Glutamatergic neuron (in vitro differentiated cells): ENCODE data around the gene ADD2. TPM values are rescaled to one million over a fixed set of nuclear protein-coding genes. Genes with fewer than 3 reads are reported as not detected.
A peak's percentile ranks its signal among the peaks of the same experiment; 100 is the strongest.

Experiments
- DNase-seq: peaks from one replicate; pipeline ENCODE4 v3.0.0; 2022
- H3K27ac Mint-ChIP-seq: one replicate; pipeline ENCODE4 v1.8.0; 2020; ENCODE audit warnings: mild to moderate bottlenecking, mixed read lengths, inconsistent platforms; ENCODE audit not compliant: unreplicated experiment
- H3K27me3 Mint-ChIP-seq: one replicate; pipeline ENCODE4 v1.8.0; 2020; ENCODE audit warnings: mild to moderate bottlenecking, moderate library complexity, mixed read lengths, inconsistent platforms; ENCODE audit not compliant: unreplicated experiment
- H3K36me3 Mint-ChIP-seq: one replicate; pipeline ENCODE4 v1.8.0; 2020; ENCODE audit warnings: mild to moderate bottlenecking, mixed read lengths, inconsistent platforms; ENCODE audit not compliant: unreplicated experiment
- H3K4me1 Mint-ChIP-seq: one replicate; pipeline ENCODE4 v1.8.0; 2020; ENCODE audit warnings: mild to moderate bottlenecking, low read depth, mixed read lengths, inconsistent platforms; ENCODE audit not compliant: unreplicated experiment
- H3K4me3 Mint-ChIP-seq: one replicate; pipeline ENCODE4 v1.8.0; 2020; ENCODE audit warnings: mild to moderate bottlenecking, mixed read lengths, inconsistent platforms; ENCODE audit not compliant: unreplicated experiment
- H3K9me3 Mint-ChIP-seq: one replicate; pipeline ENCODE4 v1.8.0; 2020; ENCODE audit warnings: mild to moderate bottlenecking, moderate library complexity, mixed read lengths, inconsistent platforms; ENCODE audit not compliant: unreplicated experiment
- total RNA-seq: library from RNA; stranded (reverse); fragmentation: NEBNext Ultra II Directional; extraction: Animal tissue kit (Norgen Biotek cat#: 25700); gene quantifications from one replicate; pipeline ENCODE4 v1.2.1, GENCODE V29; 2021; ENCODE audit not compliant: unreplicated experiment
- TF ChIP-seq, protein P1 (sequence below): fragments of 200-600 bp; sonication (generic); IDR thresholded peaks from one replicate; pipeline ENCODE4 v1.5.0; 2021; ENCODE audit not compliant: partially characterized antibody, unreplicated experiment

ADD2 gene
- total RNA-seq, 1 donor from 2014 or later: 373 TPM

DNA sequence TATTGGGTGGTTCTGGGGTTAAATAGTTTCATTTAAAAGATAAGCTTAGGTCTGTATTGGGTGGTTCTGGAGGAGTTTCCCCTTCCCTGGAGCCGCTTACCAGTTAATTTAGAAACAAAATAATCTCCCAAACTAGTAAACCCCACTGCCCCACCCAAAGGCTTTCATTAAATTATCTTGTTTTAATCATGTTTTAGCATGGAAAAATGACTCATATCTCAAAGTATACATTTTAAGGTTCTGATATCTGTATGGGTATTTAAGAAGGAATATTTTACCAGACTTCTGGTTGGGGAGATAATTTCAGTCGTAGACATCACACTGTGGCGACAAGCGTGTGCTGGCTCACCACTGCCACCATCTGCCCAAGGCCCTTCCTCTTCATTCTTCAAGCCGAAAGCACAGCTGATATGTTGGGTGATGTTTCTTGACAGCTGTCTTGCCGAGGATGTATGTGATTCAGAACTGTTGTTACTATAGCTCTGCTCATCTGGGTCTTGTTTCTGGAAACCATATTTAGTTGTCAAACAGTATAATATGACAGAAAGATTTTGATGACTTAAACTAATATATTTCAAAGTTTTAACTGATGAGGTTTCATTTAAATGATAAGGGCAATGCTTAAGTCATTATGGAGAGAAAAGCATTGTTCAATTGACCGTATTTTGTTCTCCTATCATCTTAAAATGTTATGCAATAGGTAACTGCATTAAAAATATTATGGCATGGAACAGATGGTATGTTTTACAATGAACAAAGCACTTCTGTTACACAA is 17.3 kb upstream of the ADD2 start:
- Mint-ChIP-seq H3K27ac (peak overlapping the region; percentile 68), H3K36me3 (no peaks in the 10 kb centered on the region), H3K9me3 (peaks cover 9% of the 10 kb centered on the region), H3K4me3 (no peak overlapping the region), H3K27me3 (peaks cover 8% of the 10 kb centered on the region), H3K4me1 (peaks cover 12% of the 10 kb centered on the region)
- DNase-seq: peak; percentile 57
- TF ChIP-seq, protein P1, sequence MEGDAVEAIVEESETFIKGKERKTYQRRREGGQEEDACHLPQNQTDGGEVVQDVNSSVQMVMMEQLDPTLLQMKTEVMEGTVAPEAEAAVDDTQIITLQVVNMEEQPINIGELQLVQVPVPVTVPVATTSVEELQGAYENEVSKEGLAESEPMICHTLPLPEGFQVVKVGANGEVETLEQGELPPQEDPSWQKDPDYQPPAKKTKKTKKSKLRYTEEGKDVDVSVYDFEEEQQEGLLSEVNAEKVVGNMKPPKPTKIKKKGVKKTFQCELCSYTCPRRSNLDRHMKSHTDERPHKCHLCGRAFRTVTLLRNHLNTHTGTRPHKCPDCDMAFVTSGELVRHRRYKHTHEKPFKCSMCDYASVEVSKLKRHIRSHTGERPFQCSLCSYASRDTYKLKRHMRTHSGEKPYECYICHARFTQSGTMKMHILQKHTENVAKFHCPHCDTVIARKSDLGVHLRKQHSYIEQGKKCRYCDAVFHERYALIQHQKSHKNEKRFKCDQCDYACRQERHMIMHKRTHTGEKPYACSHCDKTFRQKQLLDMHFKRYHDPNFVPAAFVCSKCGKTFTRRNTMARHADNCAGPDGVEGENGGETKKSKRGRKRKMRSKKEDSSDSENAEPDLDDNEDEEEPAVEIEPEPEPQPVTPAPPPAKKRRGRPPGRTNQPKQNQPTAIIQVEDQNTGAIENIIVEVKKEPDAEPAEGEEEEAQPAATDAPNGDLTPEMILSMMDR: no peak

DNA sequence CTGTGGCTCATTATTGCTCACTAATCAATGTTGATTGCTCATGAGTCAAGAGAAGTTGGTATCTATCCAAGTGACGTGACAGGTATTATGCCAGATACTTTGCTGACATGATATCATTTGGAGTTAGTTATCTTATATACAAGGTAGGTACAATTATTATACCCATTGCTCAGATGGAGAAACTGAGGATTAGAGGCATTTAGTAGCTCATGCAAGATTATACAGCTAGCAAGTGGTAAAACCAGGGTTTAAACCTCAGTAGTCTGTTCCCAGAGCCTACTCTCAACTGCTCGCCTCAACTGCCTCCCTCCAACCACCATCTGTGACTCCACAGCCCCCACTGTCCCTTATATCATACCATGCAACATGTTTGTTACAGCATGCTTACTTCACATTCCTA is 16.3 kb upstream of the ADD2 start:
- no peak for DNase-seq
- no peak overlapping the region for H3K4me3 Mint-ChIP-seq
- TF ChIP-seq, protein P1: no peak
- peaks cover 12% of the 10 kb centered on the region for H3K9me3 Mint-ChIP-seq
- peaks cover 5% of the 10 kb centered on the region for H3K27me3 Mint-ChIP-seq
- H3K27ac Mint-ChIP-seq: no peak overlapping the region
- peaks cover 12% of the 10 kb centered on the region for H3K4me1 Mint-ChIP-seq
- H3K36me3 Mint-ChIP-seq: no peaks in the 10 kb centered on the region

DNA sequence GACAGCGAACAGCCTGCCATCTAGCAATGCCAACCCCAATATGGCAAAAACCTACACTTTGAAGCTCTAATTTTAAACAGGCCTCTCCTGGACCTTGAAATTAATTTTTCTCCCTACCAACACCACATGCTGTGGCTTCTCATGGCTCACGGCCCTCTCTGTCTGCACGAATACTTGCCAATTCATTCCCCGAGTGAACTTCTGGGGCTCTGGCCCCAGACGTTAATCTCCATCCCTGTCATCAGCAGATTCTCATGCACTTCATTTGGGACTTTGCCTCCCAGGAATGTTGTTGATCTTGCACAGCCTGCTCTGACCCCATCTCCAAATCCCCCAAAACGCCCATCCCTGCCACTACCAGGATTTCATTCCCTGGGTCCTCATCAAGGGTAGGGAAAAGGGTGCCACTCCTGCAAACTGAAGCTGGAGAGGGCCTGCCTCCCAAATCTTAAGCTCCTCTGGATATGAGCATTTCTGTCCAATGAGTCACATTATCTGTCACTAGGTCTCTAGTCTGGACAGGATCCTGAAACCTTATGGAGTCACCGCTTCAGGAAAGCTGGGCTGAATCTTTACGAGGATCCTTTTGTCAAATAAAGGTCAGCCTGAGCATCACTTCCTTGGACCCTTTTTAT is 12.0 kb upstream of the ADD2 start:
- Mint-ChIP-seq H3K4me3 (no peak overlapping the region), H3K27me3 (peaks cover 3% of the 10 kb centered on the region), H3K27ac (no peak overlapping the region), H3K36me3 (no peaks in the 10 kb centered on the region), H3K4me1 (no peaks in the 10 kb centered on the region), H3K9me3 (peaks cover 4% of the 10 kb centered on the region)
- TF ChIP-seq, protein P1: no peak
- DNase-seq: no peak

DNA sequence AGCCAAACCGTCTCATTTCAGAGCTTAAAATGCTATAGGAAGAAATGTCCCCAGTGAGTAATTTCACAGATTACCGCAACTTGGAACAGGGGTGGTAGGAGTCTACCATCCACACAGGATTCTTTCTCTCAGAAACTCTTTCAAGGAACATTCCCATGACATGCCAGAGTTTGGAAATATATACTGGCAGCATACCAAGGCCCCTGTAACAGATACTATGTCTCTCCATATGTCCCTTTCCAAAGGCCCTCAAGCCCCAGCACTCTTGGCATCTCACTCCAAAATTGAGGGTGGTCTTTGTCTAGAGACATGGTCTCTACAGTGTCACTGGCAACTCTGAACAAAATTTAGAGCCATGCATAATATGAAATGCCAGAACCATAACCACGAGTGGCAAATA is 11.5 kb upstream of the ADD2 start:
- Mint-ChIP-seq H3K27ac (no peak overlapping the region), H3K4me3 (no peak overlapping the region), H3K4me1 (no peaks in the 10 kb centered on the region), H3K27me3 (peaks cover 3% of the 10 kb centered on the region), H3K36me3 (peaks cover 2% of the 10 kb centered on the region), H3K9me3 (peaks cover 4% of the 10 kb centered on the region)
- TF ChIP-seq, protein P1: no peak
- DNase-seq: no peak

DNA sequence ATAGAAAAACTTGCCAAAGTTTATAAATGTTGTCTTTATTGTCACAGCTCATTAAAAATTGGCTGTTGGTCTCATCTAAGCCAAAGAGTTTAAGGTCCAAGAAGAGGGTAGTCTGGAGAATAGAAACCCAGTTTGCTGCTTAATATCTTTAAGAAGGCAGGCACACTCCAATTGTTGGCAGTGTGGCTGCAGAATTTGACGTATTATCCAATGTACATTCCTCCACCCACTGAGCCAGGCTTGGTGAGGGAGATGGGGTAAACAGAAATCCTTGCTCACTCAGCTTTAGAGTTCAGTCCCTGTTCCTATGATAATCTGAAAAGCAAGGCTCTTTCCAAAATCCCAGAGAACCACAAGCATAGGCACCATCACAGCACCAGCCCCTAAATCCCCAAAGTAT is 10.7 kb upstream of the ADD2 start:
- H3K4me1 Mint-ChIP-seq: no peaks in the 10 kb centered on the region
- no peak for DNase-seq
- no peak overlapping the region for H3K4me3 Mint-ChIP-seq
- TF ChIP-seq, protein P1: no peak
- peaks cover 6% of the 10 kb centered on the region for H3K9me3 Mint-ChIP-seq
- H3K27ac Mint-ChIP-seq: no peak overlapping the region
- H3K27me3 Mint-ChIP-seq: peaks cover 3% of the 10 kb centered on the region
- peaks cover 10% of the 10 kb centered on the region for H3K36me3 Mint-ChIP-seq
